Mucosa of descending colon (tissue), 3 donors: ENCODE data around the gene PPM1B. TPM values are rescaled to one million over a fixed set of nuclear protein-coding genes. Genes with fewer than 3 reads are reported as not detected.
"Not testable (repeated sequence)": the region's sequence is repeated elsewhere in the genome, so short reads cannot be mapped to it uniquely, and the experiment has no call there.

Experiments used
- ATAC-seq: fragments of 200-7000 bp; cut with Tn5 transposase; one replicate; pipeline ENCODE4 v1.9.1; 2020; ENCODE audit warnings: mild to moderate bottlenecking, moderate library complexity
- DNase-seq, 3 donors: peaks; one replicate each; pipeline ENCODE4 v3.0.0-alpha.2; 2020
- H3K36me3 ChIP-seq: fragments of 200-600 bp; one replicate; pipeline ENCODE4 v1.8.0; 2021; ENCODE audit warnings: low read depth, mild to moderate bottlenecking
- H3K4me1 ChIP-seq: fragments of 200-600 bp; one replicate; pipeline ENCODE4 v1.8.0; 2021; ENCODE audit warnings: low read depth, mild to moderate bottlenecking
- H3K4me3 ChIP-seq: fragments of 200-600 bp; one replicate; pipeline ENCODE4 v1.8.0; 2021; ENCODE audit warnings: mild to moderate bottlenecking
- H3K9me3 ChIP-seq: fragments of 200-600 bp; one replicate; pipeline ENCODE4 v1.8.0; 2021; ENCODE audit warnings: mild to moderate bottlenecking
- intact Hi-C, 2 donors: fragments of 100-400 bp; cut with DNase I in 1 of 2; cut with micrococcal nuclease in 1 of 2; formaldehyde crosslinking; loops; one replicate each; pipeline versions ENCODE4 v1.11.0 to v1.11.1; 2022; cut with DNase I, micrococcal nuclease
- total RNA-seq, 3 donors: library from RNA; stranded (reverse); fragmentation: NEBNext Ultra II Directional in 2 of 3; extraction: Animal tissue kit (Norgen Biotek cat#: 25700) in 2 of 3; gene quantifications; one replicate each; pipeline versions ENCODE4 v1.2.1 to v1.2.4, GENCODE V29; 2021 to 2023
- TF ChIP-seq, protein P1 (sequence below): fragments of 200-600 bp; IDR thresholded peaks from one replicate; pipeline ENCODE4 v1.8.0; 2022; ENCODE audit warnings: antibody characterized with exemption, mild to moderate bottlenecking
- donor health status: DM: no; HTN: no; CAD: no; lungs with moderate emphysema.
- donor health status: DM: no; HTN: no; CAD: no.
- donor health status: DM: no; HTN: yes; CAD: no.

The PPM1B gene
- total RNA-seq, 3 donors from 2014 or later, result 59.8 to 75.4 (median 65.2) TPM

GRCh38 chr2:44250376-44250775 is 81.7 kb downstream of the PPM1B start:
- Histone ChIP-seq H3K4me1 (peaks cover 6% of the 10 kb centered on the region), H3K4me3 (no peak overlapping the region), H3K9me3 (no peaks in the 10 kb centered on the region), H3K36me3 (no peaks in the 10 kb centered on the region)
- intact Hi-C loops, result no loop called here
- TF ChIP-seq, protein P1, sequence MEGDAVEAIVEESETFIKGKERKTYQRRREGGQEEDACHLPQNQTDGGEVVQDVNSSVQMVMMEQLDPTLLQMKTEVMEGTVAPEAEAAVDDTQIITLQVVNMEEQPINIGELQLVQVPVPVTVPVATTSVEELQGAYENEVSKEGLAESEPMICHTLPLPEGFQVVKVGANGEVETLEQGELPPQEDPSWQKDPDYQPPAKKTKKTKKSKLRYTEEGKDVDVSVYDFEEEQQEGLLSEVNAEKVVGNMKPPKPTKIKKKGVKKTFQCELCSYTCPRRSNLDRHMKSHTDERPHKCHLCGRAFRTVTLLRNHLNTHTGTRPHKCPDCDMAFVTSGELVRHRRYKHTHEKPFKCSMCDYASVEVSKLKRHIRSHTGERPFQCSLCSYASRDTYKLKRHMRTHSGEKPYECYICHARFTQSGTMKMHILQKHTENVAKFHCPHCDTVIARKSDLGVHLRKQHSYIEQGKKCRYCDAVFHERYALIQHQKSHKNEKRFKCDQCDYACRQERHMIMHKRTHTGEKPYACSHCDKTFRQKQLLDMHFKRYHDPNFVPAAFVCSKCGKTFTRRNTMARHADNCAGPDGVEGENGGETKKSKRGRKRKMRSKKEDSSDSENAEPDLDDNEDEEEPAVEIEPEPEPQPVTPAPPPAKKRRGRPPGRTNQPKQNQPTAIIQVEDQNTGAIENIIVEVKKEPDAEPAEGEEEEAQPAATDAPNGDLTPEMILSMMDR, result no peak
- no peak for ATAC-seq
- DNase-seq, result no peak

DNA sequence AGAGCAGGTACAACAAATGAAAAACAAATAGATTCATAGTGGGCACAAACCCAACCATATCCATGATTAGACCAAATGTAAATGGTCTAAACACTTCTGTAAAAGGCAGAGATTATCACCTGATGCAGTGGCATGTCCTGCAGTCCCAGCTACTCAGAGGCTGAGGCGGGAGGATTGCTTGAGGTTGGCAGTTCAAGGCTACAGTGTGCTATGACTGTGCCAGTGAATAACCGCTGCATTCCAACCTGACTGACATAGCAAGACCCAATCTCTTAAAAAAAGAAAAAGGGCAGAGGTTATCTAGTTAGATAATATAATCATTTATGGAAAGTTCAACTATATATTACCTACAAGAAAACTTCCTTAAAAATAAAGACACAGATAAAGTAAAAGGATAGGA is 85.3 kb downstream of the PPM1B start:
- intact Hi-C loops, result no loop called here
- TF ChIP-seq, protein P1, result no peak
- DNase-seq (no peak), ATAC-seq (peak; percentile 48)
- Histone ChIP-seq H3K36me3 (no peaks in the 10 kb centered on the region), H3K4me1 (no peaks in the 10 kb centered on the region), H3K4me3 (no peak overlapping the region), H3K9me3 (no peaks in the 10 kb centered on the region)

GRCh38 chr2:44255704-44256103 is 87.0 kb downstream of the PPM1B start:
- H3K4me1 ChIP-seq, H3K4me3 ChIP-seq, ATAC-seq, DNase-seq, H3K9me3 ChIP-seq, intact Hi-C loops, H3K36me3 ChIP-seq: not testable (repeated sequence)

DNA sequence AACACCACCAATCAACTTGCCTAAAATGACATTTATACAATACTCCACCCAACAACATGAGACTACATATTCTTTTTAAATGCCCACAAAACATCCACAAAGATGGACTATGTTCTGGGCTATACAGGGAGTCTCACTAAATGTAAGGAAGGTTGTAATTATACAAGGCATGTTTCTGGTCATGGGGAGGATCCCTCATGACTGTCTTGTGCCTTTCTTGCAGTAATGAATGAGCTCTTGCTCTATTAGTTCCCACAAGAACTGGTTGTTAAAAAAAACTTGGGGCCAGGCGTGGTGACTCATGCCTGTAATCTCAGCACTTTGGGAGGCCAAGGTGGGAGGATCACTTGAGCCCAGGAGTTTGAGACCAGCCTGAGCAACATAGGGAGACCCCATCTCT is 89.1 kb downstream of the PPM1B start:
- intact Hi-C loops, ATAC-seq, H3K36me3 ChIP-seq, H3K4me1 ChIP-seq, DNase-seq, H3K9me3 ChIP-seq, H3K4me3 ChIP-seq: not testable (repeated sequence)

- Histone ChIP-seq H3K4me1 (no peaks in the 10 kb centered on the region), H3K4me3 (no peak overlapping the region), H3K36me3 (no peaks in the 10 kb centered on the region), H3K9me3 (no peaks in the 10 kb centered on the region)
- TF ChIP-seq, protein P1, result no peak
- DNase-seq, result no peak
- intact Hi-C loops, result no loop called here
- no peak for ATAC-seq
Measured at GRCh38 chr2:44267269-44267795, 98.7 kb downstream of the PPM1B start.

- no peak for ATAC-seq
- intact Hi-C loops, result no loop called here
- TF ChIP-seq, protein P1, result no peak
Measured at GRCh38 chr2:44267796-44268648, 99.3 kb downstream of the PPM1B start.

More at GRCh38 chr2:44267796-44268648, 99.3 kb downstream of the PPM1B start:
- DNase-seq, result no peak
- no peaks in the 10 kb centered on the region for H3K4me1 ChIP-seq
- no peaks in the 10 kb centered on the region for H3K36me3 ChIP-seq
- H3K9me3 ChIP-seq, result no peaks in the 10 kb centered on the region
- H3K4me3 ChIP-seq, result no peak overlapping the region
